Measurements from ENCODE around the gene ANKRA2. TPM values are rescaled to one million over a fixed set of nuclear protein-coding genes. Genes with fewer than 3 reads are reported as not detected.

The ANKRA2 gene
- total and polyA plus RNA-seq, 2 of the 4 experiments (the other 2 are of a cell fraction), result 10.8 to 12.5 TPM

- no peak overlapping the region for H2BK5ac ChIP-seq (ENCODE audit: low read depth, low read length, poor library complexity, severe bottlenecking)
- no peak overlapping the region for H3K9ac ChIP-seq (ENCODE audit: low read depth, low read length)
- no peak overlapping the region for H2BK15ac ChIP-seq (ENCODE audit: low read depth, low read length)
- no peak overlapping the region for H3K23ac ChIP-seq (ENCODE audit: low read depth, low read length)
- no peak for DNase-seq
- no peak overlapping the region for H3K4ac ChIP-seq (ENCODE audit: low read depth, low read length)
- H3K4me3 ChIP-seq (ENCODE audit: insufficient read depth, low read depth, low read length), result no peak overlapping the region
- no peak overlapping the region for H2BK120ac ChIP-seq (ENCODE audit: low read depth, low read length)
- H3K9me1 ChIP-seq (ENCODE audit: insufficient read depth, low read length), result peaks cover 4% of the 10 kb centered on the region; the same call in 1 of the 2 replicates
- no peak overlapping the region for H2BK20ac ChIP-seq (ENCODE audit: low read depth, low read length)
- no peak overlapping the region for H3K27ac ChIP-seq (ENCODE audit: insufficient read depth, low read length)
- H2AK5ac ChIP-seq (ENCODE audit: low read depth, low read length), result no peak overlapping the region
- intact Hi-C loops (cut with micrococcal nuclease) (no loop called here), dilution Hi-C loops (cut with HindIII; ENCODE audit: low sequenced_read_pairs, unreplicated experiment) (no loop called here), in situ Hi-C loops (cut with MboI; ENCODE audit: low sequenced_read_pairs) (no loop called here)
- POLR2A ChIA-PET (ENCODE audit: unreplicated experiment), result no interaction called here
- no peaks in the 10 kb centered on the region for H3K27me3 ChIP-seq (ENCODE audit: control insufficient read depth, insufficient read depth, low read length)
- no peaks in the 10 kb centered on the region for H3K9me3 ChIP-seq (ENCODE audit: control insufficient read depth, insufficient read depth, low read length)
- H3K4me1 ChIP-seq (ENCODE audit: control insufficient read depth, insufficient read depth, low read length), result peaks cover 10% of the 10 kb centered on the region
- TF ChIP-seq BHLHE40 (IDR thresholded peaks at IDR 0.05; ENCODE audit: low read depth, low read length), result no peak
- no peak for TF ChIP-seq RAD21 (IDR thresholded peaks at IDR 0.05; ENCODE audit: low read length)
- no peak for TF ChIP-seq FOS (IDR thresholded peaks at IDR 0.05; ENCODE audit: low read depth, low read length)
- TF ChIP-seq RCOR1 (IDR thresholded peaks at IDR 0.05; ENCODE audit: insufficient replicate concordance, low read length), result no peak
- no peak for TF ChIP-seq MXI1 (IDR thresholded peaks at IDR 0.05; ENCODE audit: borderline replicate concordance, low read depth, low read length)
- no peak for TF ChIP-seq CHD1 (IDR thresholded peaks at IDR 0.05; ENCODE audit: low read depth, low read length)
- no peak for TF ChIP-seq NFE2L2 (IDR thresholded peaks at IDR 0.05; ENCODE audit: low read depth, low read length)
- TF ChIP-seq CTCF (conservative IDR thresholded peaks at IDR 0.05; ENCODE audit: low read depth, low read length), result no peak
- no peak for TF ChIP-seq CEBPB (IDR thresholded peaks at IDR 0.05; ENCODE audit: low read depth, low read length)
- TF ChIP-seq POLR2A (IDR thresholded peaks at IDR 0.05; ENCODE audit: low read depth, low read length), result no peak
- no peak for TF ChIP-seq ELK1 (IDR thresholded peaks at IDR 0.05; ENCODE audit: borderline replicate concordance, low read depth, low read length)
- TF ChIP-seq MAZ (IDR thresholded peaks at IDR 0.05; ENCODE audit: borderline replicate concordance, low read depth, low read length), result no peak
- no peak for TF ChIP-seq USF2 (IDR thresholded peaks at IDR 0.05; ENCODE audit: low read depth, low read length)
- no peak for TF ChIP-seq SMC3 (IDR thresholded peaks at IDR 0.05; ENCODE audit: low read depth, low read length)
- TF ChIP-seq RFX5 (IDR thresholded peaks at IDR 0.05; ENCODE audit: low read depth, low read length), result no peak
- no peak for TF ChIP-seq MAFK (IDR thresholded peaks at IDR 0.05; ENCODE audit: low read depth, low read length)
- no peak overlapping the region for H3K18ac ChIP-seq (ENCODE audit: low read depth, low read length)
- no peaks in the 10 kb centered on the region for H3K79me1 ChIP-seq (ENCODE audit: low read depth in 1 of 2, low read length in 2 of 2)
- H2AK9ac ChIP-seq (replicated peaks; ENCODE audit: low read depth, low read length, poor library complexity), result no peak overlapping the region
- no peaks in the 10 kb centered on the region for H3K36me3 ChIP-seq (ENCODE audit: control insufficient read depth, insufficient read depth, low read length)
- no peak for ATAC-seq (ENCODE audit: low read depth)
- CTCF ChIA-PET, result no interaction called here
- no peaks in the 10 kb centered on the region for H4K20me1 ChIP-seq (ENCODE audit: insufficient read depth, low read length)
- H4K91ac ChIP-seq (ENCODE audit: insufficient read depth, low read depth, low read length), result no peak overlapping the region
- no peak overlapping the region for H4K8ac ChIP-seq (ENCODE audit: low read depth in 2 of 2, low read length in 2 of 2)
- H4K5ac ChIP-seq (ENCODE audit: low read depth, low read length), result no peak overlapping the region
- WGBS, 2 experiments (ENCODE audit: extremely low coverage in 2 of 2, insufficient read length in 1 of 2), result no CpG with 5 or more reads among the region's 3 CpGs
- H3K14ac ChIP-seq (replicated peaks; ENCODE audit: low read depth, low read length), result no peak overlapping the region
- H3K56ac ChIP-seq (ENCODE audit: extremely low read depth, insufficient read depth, low read length), result no peak overlapping the region
- no peak overlapping the region for H2AFZ ChIP-seq (replicated peaks; ENCODE audit: low read length, poor library complexity)
- no TSS peak for BruUV-seq (replicated peaks)
- H3K4me2 ChIP-seq (ENCODE audit: low read depth, low read length), result no peak overlapping the region
These were observed 37.2 kb downstream of the ANKRA2 start for GRCh38 chr5:73528248-73528647.
